ENCODE measurements around the gene KDM3A.

DNA sequence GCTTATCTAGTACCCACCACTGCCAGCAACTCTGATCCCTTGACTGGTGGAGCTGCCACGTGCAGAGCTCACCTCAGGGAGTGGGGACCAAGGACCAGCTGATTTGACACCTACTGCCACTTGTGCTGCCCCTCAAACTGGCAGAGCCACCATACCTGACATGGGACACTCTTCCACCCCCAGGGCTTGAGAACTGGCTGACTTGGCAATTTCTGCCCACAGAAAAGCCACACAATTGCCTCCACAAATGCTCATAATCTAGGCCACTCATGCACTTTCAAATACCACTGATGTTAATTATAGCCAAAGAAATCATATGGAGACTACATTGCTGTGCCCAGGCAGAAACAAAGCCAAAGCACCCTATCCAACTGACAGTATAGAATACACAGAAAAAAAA lies 11.8 kb upstream of the KDM3A start:
- TF ChIP-seq EP300 (IDR thresholded peaks at IDR 0.05), result no peak
- no peak for TF ChIP-seq POLR2A (IDR thresholded peaks at IDR 0.05)

Data from suprapubic skin (tissue), 2 donors.